Upper lobe of left lung (tissue), 6 donors: ENCODE data around the gene ZNF500. TPM values are rescaled to one million over a fixed set of nuclear protein-coding genes. Genes with fewer than 3 reads are reported as not detected.
A peak's percentile ranks its signal among the peaks of the same experiment; 100 is the strongest.

Experiments used
- ATAC-seq, 2 donors: fragments of 200-7000 bp; cut with Tn5 transposase; one replicate each; pipeline ENCODE4 v1.9.1; 2022; ENCODE audit warnings: mild to moderate bottlenecking in 2 of 2, moderate library complexity in 2 of 2; ENCODE audit not compliant: low FRiP score in 2 of 2
- DNase-seq, 2 donors: peaks; one replicate each; pipeline ENCODE4 v3.0.0-alpha.2; 2019 to 2020
- H3K27ac ChIP-seq, 4 donors: fragments of 200-600 bp; sonication (generic); one replicate each; pipeline ENCODE4 v1.5.1; 2016 to 2019
- H3K27me3 ChIP-seq, 4 donors: fragments of 200-600 bp; sonication (generic); one replicate each; pipeline ENCODE4 v1.5.1; 2017 to 2019
- H3K36me3 ChIP-seq, 4 donors: fragments of 200-600 bp; sonication (generic); one replicate each; pipeline ENCODE4 v1.5.1; 2016 to 2019
- H3K4me1 ChIP-seq, 4 donors: fragments of 200-600 bp; sonication (generic); one replicate each; pipeline ENCODE4 v1.5.1; 2018 to 2019
- H3K4me3 ChIP-seq, 4 donors: fragments of 200-600 bp; sonication (generic); one replicate each; pipeline ENCODE4 v1.5.1; 2017 to 2019; ENCODE audit warnings: mild to moderate bottlenecking in 2 of 4, moderate library complexity in 1 of 4
- H3K9me3 ChIP-seq, 4 donors: fragments of 200-600 bp; sonication (generic); one replicate each; pipeline ENCODE4 v1.5.1; 2018 to 2019
- EP300 ChIP-seq, 4 donors: sonication (generic); formaldehyde crosslinking; IDR thresholded peaks; one replicate each; pipeline ENCODE4 v1.5.1; 2017; ENCODE audit warnings: antibody characterized with exemption in 4 of 4, control low read depth in 2 of 4
- POLR2A ChIP-seq, 4 donors: fragments of 450-650 bp; IDR thresholded peaks; one replicate each; pipeline ENCODE4 v1.5.1; 2016 to 2017; ENCODE audit warnings: antibody characterized with exemption in 4 of 4, mild to moderate bottlenecking in 2 of 4
- POLR2AphosphoS5 ChIP-seq, 2 donors: sonication (generic); formaldehyde crosslinking; IDR thresholded peaks; one replicate each; pipeline ENCODE4 v1.5.1; 2017; ENCODE audit warnings: antibody characterized with exemption in 2 of 2
- WGBS, 2 donors: methylation state at CpG; one replicate each; pipeline ENCODE4 v1.1.5; 2017 to 2018; 5-methylcytosine and 5-hydroxymethylcytosine counted together
- total RNA-seq, 6 donors: library from RNA; depleted of rRNA in 4 of 6; stranded (reverse); fragments of >200 nt in 4 of 6; gene quantifications; one replicate each; pipeline versions ENCODE4 v1.1.0 to v1.2.1, GENCODE V29; 2016 to 2021
- TF ChIP-seq, protein P1 (sequence below), 6 experiments: fragments of 450-650 bp in 4 of 6; fragments of 200-600 bp in 2 of 6; sonication (generic) in 2 of 6; IDR thresholded peaks; one replicate each; pipeline ENCODE4 v1.5.1; 2016 to 2019; ENCODE audit warnings: antibody characterized with exemption in 6 of 6
- donor health status: DM: no; HTN: no; CAD: no; lungs with moderate emphysema.
- donor health status: DM: no; HTN: yes; CAD: no; lungs with severe emphysema.

Gene ZNF500
- total RNA-seq, 6 donors from 2014 or later = 10.1 to 17.5 (median 13.2) TPM

DNA sequence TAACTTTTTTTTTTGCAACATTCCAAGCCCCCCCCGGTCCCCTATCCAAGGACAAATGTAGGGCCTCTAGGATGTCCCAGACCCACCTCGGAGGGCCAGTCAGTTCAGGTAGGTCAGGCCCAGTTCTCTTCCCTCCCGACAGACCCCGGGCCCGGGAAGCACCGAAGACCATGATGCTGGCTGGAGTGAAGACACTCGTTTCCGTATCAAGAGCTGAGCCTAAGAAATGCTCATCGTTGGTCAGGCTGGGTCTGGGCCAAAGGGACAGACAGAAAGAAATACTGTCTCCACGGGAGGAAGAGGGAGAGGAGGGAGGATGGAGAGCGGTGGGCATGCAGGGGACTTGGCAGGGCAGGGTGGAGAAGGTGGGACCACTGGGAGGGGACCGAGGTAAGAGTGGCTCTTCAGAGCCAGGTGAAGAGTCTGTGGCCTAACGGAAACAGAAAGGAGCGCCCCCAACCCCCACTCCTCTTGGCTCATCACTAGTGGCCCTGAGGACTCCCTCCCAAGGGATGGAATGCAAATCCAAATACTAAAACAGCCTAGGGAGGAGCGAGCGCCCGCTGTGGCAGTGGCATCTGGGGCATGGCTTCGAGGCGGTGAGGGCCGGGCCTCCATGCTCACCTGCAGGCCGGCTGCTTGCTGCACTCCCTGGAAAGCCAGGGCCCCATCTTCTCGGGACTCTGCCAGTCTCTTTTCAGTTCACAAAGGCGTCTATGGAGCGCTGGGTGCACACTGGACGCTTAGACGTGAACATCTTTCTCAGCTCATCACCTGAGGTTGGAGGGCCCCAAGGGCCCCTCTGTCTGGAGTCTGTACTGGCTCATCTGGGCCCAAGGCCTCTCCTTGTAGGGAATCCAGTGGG lies 37.2 kb upstream of the ZNF500 start:
- no peak overlapping the region for H3K4me3 ChIP-seq
- TF ChIP-seq EP300 (IDR thresholded peaks at IDR 0.05) = no peak
- H3K27me3 ChIP-seq = no peaks in the 10 kb centered on the region
- H3K9me3 ChIP-seq = no peaks in the 10 kb centered on the region
- H3K4me1 ChIP-seq = peaks cover 15 to 37% (median 26%) of the 10 kb centered on the region in 4 donors
- WGBS, 2 donors = 83 to 85% methylated on average over 21 to 26 of the region's 26 CpGs
- H3K36me3 ChIP-seq = peaks cover 0 to 51% (median 39%) of the 10 kb centered on the region in 4 donors
- DNase-seq (no peak), ATAC-seq (no peak)
- H3K27ac ChIP-seq = peak overlapping the region in 1 of 4 donors; percentile 92

DNA sequence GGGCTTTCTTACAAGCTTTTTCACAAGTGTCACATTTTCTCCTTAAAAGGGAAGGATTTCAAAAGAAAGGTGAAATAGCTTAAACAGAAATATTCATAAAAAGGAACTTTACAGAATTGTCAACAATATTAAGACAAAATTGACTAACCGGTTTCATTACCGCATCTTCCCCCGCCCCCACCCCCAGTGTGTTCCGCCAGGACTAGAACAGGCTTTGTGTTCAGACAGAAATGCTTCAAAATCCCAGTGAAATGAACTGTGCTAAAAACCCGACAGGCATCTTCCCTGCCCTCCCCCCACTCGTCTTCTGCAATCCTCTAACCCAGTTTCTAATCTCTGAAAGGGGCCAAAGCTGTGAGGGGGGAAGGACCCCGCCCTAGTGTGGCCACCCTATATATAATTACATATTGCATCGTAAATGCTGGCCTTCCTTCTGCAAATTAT lies 36.5 kb upstream of the ZNF500 start:
- no peak for ATAC-seq
- Histone ChIP-seq H3K4me3 (peak overlapping the region in 3 of 4 donors; percentile 88 to 94 (median 92)), H3K4me1 (peaks cover 15 to 37% (median 26%) of the 10 kb centered on the region in 4 donors), H3K9me3 (no peaks in the 10 kb centered on the region), H3K27me3 (no peaks in the 10 kb centered on the region), H3K27ac (peak overlapping the region in 3 of 4 donors; percentile 71 to 92 (median 80)), H3K36me3 (peaks cover 0 to 48% (median 35%) of the 10 kb centered on the region in 4 donors)
- no peak for DNase-seq
- whole genome bisulfite sequencing, 2 donors = 42 to 43% methylated on average over 8 of the region's 8 CpGs
- no peak for TF ChIP-seq POLR2A (IDR thresholded peaks at IDR 0.05)

DNA sequence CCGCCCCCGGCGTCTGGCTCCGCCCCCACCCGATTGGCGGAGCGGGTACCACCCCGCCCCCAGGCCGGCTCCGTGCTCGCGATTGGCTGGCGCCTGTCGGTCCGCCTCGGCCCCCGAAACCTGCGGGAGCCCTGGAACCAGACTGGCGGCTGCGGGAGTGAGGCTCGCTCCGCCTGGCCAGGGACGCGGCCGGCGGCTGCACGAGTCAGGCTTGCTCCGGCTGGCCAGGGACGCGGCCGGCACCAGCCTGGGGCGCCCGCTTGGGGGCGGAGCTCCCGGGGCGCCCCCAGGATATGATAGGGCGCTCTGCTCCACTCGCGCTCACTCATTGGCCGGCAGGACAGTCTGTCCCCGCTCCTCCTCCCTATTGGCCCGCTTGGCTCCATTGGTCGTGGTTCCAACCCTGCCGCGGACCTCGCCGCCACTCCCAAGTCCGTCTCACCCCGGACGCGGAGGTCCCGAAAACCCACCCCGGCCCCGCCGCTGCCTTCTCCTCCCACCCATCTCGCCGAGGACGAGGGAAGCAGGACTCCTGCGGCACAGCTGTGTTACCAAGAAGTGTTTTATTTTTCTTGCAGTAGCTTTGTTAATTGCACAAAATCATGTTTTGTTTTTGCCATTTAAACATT lies 35.8 kb upstream of the ZNF500 start:
- Histone ChIP-seq H3K9me3 (no peaks in the 10 kb centered on the region), H3K27ac (peak overlapping the region; percentile 71 to 92 (median 82)), H3K4me3 (peak overlapping the region; percentile 51 to 94 (median 90)), H3K4me1 (peaks cover 15 to 37% (median 26%) of the 10 kb centered on the region in 4 donors), H3K27me3 (no peaks in the 10 kb centered on the region), H3K36me3 (peaks cover 0 to 44% (median 33%) of the 10 kb centered on the region in 4 donors)
- peak; percentile 94 to 98 for ATAC-seq
- TF ChIP-seq EP300 (IDR thresholded peaks at IDR 0.05) (no peak), POLR2A (IDR thresholded peaks at IDR 0.05) (peak in 1 of 4 donors; percentile 30), POLR2AphosphoS5 (IDR thresholded peaks at IDR 0.05) (no peak)
- TF ChIP-seq, protein P1, sequence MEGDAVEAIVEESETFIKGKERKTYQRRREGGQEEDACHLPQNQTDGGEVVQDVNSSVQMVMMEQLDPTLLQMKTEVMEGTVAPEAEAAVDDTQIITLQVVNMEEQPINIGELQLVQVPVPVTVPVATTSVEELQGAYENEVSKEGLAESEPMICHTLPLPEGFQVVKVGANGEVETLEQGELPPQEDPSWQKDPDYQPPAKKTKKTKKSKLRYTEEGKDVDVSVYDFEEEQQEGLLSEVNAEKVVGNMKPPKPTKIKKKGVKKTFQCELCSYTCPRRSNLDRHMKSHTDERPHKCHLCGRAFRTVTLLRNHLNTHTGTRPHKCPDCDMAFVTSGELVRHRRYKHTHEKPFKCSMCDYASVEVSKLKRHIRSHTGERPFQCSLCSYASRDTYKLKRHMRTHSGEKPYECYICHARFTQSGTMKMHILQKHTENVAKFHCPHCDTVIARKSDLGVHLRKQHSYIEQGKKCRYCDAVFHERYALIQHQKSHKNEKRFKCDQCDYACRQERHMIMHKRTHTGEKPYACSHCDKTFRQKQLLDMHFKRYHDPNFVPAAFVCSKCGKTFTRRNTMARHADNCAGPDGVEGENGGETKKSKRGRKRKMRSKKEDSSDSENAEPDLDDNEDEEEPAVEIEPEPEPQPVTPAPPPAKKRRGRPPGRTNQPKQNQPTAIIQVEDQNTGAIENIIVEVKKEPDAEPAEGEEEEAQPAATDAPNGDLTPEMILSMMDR (IDR thresholded peaks at IDR 0.05) = peak in 4 of 6 experiments; percentile 18 to 72 (median 67)
- WGBS, 2 donors = 1 to 2% methylated on average over 14 to 19 of the region's 59 CpGs
- DNase-seq = peak; percentile 93 to 99

DNA sequence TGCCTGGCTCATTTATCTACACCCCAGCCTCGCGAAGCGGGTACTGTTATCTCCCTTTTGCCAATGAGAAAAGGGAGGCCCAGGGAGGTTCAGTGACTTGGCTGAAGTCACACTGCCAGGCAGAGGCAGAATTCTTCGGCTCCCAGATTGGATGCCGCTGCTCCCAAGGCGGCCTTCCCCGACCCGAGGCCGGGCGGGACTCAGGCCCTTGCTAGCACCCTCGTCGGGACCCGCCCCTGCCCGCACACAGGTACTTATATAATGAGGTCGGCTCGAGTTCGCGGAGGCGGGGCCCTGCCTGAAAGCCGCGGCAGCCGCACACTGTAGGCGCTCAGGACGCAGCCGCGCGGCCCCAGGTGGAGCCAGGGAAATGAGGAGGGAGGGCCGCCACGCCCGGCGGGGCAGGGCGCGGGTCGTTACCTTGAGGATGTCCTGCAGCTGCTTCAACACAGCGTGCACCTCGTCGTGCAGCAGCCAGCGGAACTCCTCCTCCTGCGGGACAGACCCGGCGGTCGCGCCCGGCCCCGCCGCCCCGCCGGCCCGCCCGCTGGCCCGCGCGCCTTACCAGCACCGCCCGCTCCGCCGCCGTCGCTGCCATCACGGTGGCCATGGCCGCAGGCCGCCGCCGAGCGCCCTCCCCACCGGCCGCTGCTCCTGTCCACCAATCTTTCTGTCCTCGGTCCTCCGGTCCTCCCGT lies 35.1 kb upstream of the ZNF500 start, which contains the start of gene ROGDI:
Gene ROGDI, minus strand, starts transcription at position 672 of the 697 bp plus-strand sequence. Its CDS starts 62 bp downstream, at position 610.
- no peaks in the 10 kb centered on the region for H3K27me3 ChIP-seq
- peaks cover 15 to 37% (median 26%) of the 10 kb centered on the region in 4 donors for H3K4me1 ChIP-seq
- peak in 1 of 4 donors; percentile 61 for TF ChIP-seq POLR2A (IDR thresholded peaks at IDR 0.05)
- peak in 1 of 2 donors; percentile 30 for TF ChIP-seq POLR2AphosphoS5 (IDR thresholded peaks at IDR 0.05)
- TF ChIP-seq, protein P1 (IDR thresholded peaks at IDR 0.05) = no peak
- peak; percentile 42 to 84 for ATAC-seq
- peak within 1 kb of the TSS; percentile 76 to 92 (median 82) for H3K27ac ChIP-seq
- H3K9me3 ChIP-seq = no peaks in the 10 kb centered on the region
- peak within 1 kb of the TSS; percentile 51 to 94 (median 90) for H3K4me3 ChIP-seq
- H3K36me3 ChIP-seq = peaks cover 0 to 44% (median 31%) of the 10 kb centered on the region in 4 donors
- DNase-seq = peak; percentile 95 to 96
- WGBS, 2 donors = 0 to 1% methylated on average over 3 to 40 of the region's 70 CpGs

DNA sequence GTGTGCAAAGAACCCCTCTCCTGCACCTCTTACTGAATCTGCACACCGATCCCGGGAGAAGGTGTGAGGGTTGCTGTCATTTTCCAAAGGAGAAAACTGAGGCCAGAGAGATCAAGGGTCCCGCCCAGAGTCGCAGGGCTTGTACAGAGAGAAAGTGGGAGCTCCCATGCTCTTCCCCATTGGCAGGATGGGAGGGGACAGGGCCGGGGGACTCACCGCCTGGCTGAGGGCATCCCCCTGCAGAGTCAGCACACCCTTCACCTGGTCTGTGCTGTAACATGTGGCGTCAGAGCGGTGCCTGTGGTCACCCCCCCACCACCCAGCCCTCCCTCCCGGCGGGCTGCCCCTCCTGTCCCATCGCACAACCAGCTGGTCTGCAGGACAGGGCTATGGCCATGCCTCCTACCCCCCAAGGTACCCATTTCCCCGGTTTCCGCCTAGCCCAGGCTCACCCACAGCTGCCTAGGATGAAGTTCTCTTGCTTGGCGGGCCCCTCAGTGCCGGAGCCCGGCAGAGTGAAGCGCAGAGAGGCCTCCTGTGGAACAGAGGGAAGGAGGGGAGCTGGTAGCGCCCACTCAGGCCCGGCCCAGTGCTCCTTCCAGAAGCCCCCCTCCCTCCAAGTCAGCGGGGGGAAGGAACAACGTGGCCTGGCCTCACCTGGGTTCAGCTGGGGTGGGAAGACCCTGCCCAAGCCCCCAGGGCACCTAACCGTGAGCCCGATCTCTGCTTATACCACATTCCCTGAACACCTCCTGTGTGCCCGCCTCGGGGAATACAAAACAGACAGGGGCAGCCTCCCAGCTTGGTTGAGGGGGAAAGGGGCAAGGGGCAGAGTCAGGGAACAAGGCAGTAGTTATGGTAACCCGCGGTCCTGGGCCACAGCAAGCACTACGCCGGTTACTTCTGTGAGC lies 34.3 kb upstream of the ZNF500 start:
- H3K4me3 ChIP-seq = peak overlapping the region in 3 of 4 donors; percentile 88 to 94 (median 92)
- H3K27ac ChIP-seq = peak overlapping the region; percentile 76 to 92 (median 82)
- no peaks in the 10 kb centered on the region for H3K9me3 ChIP-seq
- peaks cover 15 to 37% (median 26%) of the 10 kb centered on the region in 4 donors for H3K4me1 ChIP-seq
- H3K27me3 ChIP-seq = no peaks in the 10 kb centered on the region
- WGBS, 2 donors = 50 to 54% methylated on average over 14 to 27 of the region's 29 CpGs
- no peak for DNase-seq
- TF ChIP-seq EP300 (IDR thresholded peaks at IDR 0.05) = no peak
- TF ChIP-seq, protein P1 (IDR thresholded peaks at IDR 0.05) = no peak
- TF ChIP-seq POLR2A (IDR thresholded peaks at IDR 0.05) = no peak
- no peak for TF ChIP-seq POLR2AphosphoS5 (IDR thresholded peaks at IDR 0.05)
- no peak for ATAC-seq
- H3K36me3 ChIP-seq = peaks cover 0 to 42% (median 28%) of the 10 kb centered on the region in 4 donors
